Adrenal gland (tissue), 19 donors: Measurements from ENCODE around the gene MRGPRG. TPM values are rescaled to one million over a fixed set of nuclear protein-coding genes. Genes with fewer than 3 reads are reported as not detected.
A peak's percentile ranks its signal among the peaks of the same experiment; 100 is the strongest.
"Not testable (repeated sequence)": the region's sequence is repeated elsewhere in the genome, so short reads cannot be mapped to it uniquely, and the experiment has no call there.

Source experiments
- DNase-seq, 7 donors: peaks; one replicate each; pipeline ENCODE4 v3.0.0-alpha.2; 2019 to 2020
- H3K27ac ChIP-seq, 5 donors: fragments of 200-600 bp; sonication (generic) in 4 of 5; 1 replicate in 3 of 5; 2 replicates in 2 of 5; pipeline versions ENCODE4 v1.5.1 to v1.8.0; 2016 to 2020; ENCODE audit warnings: mild to moderate bottlenecking in 1 of 5
- H3K27me3 ChIP-seq: fragments of 200-600 bp; 2 replicates; pipeline ENCODE4 v1.8.0; 2021
- H3K36me3 ChIP-seq, 2 donors: fragments of 200-600 bp; replicated peaks in 1 of 2; 1 replicate in 1 of 2; 2 replicates in 1 of 2; pipeline versions ENCODE4 v1.5.1 to v1.8.0; 2018 to 2022
- H3K4me1 ChIP-seq, 2 donors: fragments of 200-600 bp; replicated peaks in 1 of 2; 1 replicate in 1 of 2; 2 replicates in 1 of 2; pipeline versions ENCODE4 v1.5.1 to v1.8.0; 2018 to 2021
- H3K4me3 ChIP-seq, 4 donors: fragments of 200-600 bp; sonication (generic) in 3 of 4; one replicate each; pipeline ENCODE4 v1.5.1; 2016 to 2018
- H3K9me3 ChIP-seq, 3 donors: fragments of 200-600 bp; sonication (generic) in 1 of 3; replicated peaks in 1 of 3; 1 replicate in 2 of 3; 2 replicates in 1 of 3; pipeline versions ENCODE4 v1.5.1 to v1.8.0; 2016 to 2021
- CTCF ChIP-seq, 6 experiments: fragments of 450-650 bp in 4 of 6; fragments of 200-600 bp in 2 of 6; sonication (generic) in 1 of 6; IDR thresholded peaks; 1 replicate in 5 of 6; 2 replicates in 1 of 6; pipeline versions ENCODE4 v1.5.1 to v1.8.0; 2016 to 2021; ENCODE audit warnings: antibody characterized with exemption in 6 of 6, mild to moderate bottlenecking in 2 of 6, moderate library complexity in 1 of 6
- POLR2A ChIP-seq, 2 donors: fragments of 450-650 bp; IDR thresholded peaks; one replicate each; pipeline ENCODE4 v1.6.1; 2017; ENCODE audit warnings: antibody characterized with exemption in 2 of 2, mild to moderate bottlenecking in 2 of 2, moderate library complexity in 1 of 2
- WGBS, 4 donors: extraction: QIAGEN DNeasy Blood & Tissue Kit in 2 of 4; methylation state at CpG; one replicate each; pipeline versions ENCODE4 v1.1.5 to v1.1.7; 2013 to 2017; 5-methylcytosine and 5-hydroxymethylcytosine counted together
- intact Hi-C, 2 donors: fragments of 100-400 bp; cut with DNase I; formaldehyde crosslinking; loops; one replicate each; pipeline versions ENCODE4 v1.14.1 to v1.15.0; 2022 to 2023
- long read RNA-seq, 10 donors: library from polyadenylated mRNA in 3 of 10; unstranded in 2 of 10; stranded (forward) in 1 of 10; transcript quantifications; one replicate each; pipeline ENCODE4 v2.0.0 and lab custom pipeline, GENCODE V29; 2021 to 2026
- polyA plus RNA-seq, 3 donors: library from polyadenylated mRNA; stranded (reverse); fragments of 200-250 nt in 2 of 3; fragments of 350-450 nt in 1 of 3; fragmentation: Illumina TruSeq in 1 of 3; extraction: RNeasy Lipid Tissue Mini Kit (QIAGEN cat#74804) in 1 of 3; gene quantifications; one replicate each; pipeline ENCODE4 v1.2.3, GENCODE V29; 2013 to 2014
- total RNA-seq, 9 donors: library from RNA; depleted of rRNA in 4 of 9; stranded (reverse); fragments of >200 nt in 4 of 9; fragments of 120-200 nt in 1 of 9; fragmentation: NEBNext Ultra II Directional in 1 of 9; extraction: Animal tissue kit (Norgen Biotek cat#: 25700) in 1 of 9; gene quantifications; one replicate each; pipeline versions ENCODE4 v1.1.0 to v1.2.4, GENCODE V29; 2013 to 2023
- donor health status: healthy with polysubstance abuse.
- donor health status: Bipolar disorder and iron deficiency.
- donor health status: DM: yes; HTN: yes; CAD: no.
- donor health status: DM: no; HTN: no; CAD: no.
- donor health status: DM: no; HTN: no; CAD: no.
- donor health status: DM: yes; HTN: yes; CAD: no.

Gene MRGPRG
- not detected for total RNA-seq
- polyA plus RNA-seq: not detected
- long read RNA-seq, donor 1: 0 reads
- long read RNA-seq, donor 2: 0 reads
- long read RNA-seq, donor 3: 0 reads
- long read RNA-seq, donor 4: 0 reads
- long read RNA-seq, donor 5: 0 reads
- long read RNA-seq, donor 6: 0 reads
- long read RNA-seq, donor 7: 0 reads
- long read RNA-seq, donor 8: 0 reads
- long read RNA-seq, donor 9: 0 reads
- long read RNA-seq, donor 10: 0 reads

GRCh38 chr11:3218483-3219280 is at the start of gene MRGPRG:
MRGPRG (minus strand) TSS chr11:3218813; CDS start chr11:3218813, 0 bp downstream.
- DNase-seq: peak in 5 of 7 donors; percentile 5 to 31 (median 6)
- no peak for TF ChIP-seq CTCF (IDR thresholded peaks at IDR 0.05)
- TF ChIP-seq POLR2A (IDR thresholded peaks at IDR 0.05): no peak
- Histone ChIP-seq H3K36me3 (no peaks in the 10 kb centered on the region), H3K9me3 (no peaks in the 10 kb centered on the region), H3K4me3 (no peak within 1 kb of the TSS), H3K4me1 (no peaks in the 10 kb centered on the region), H3K27me3 (peaks cover 15% of the 10 kb centered on the region), H3K27ac (no peak within 1 kb of the TSS)
- intact Hi-C loops: loop anchor here (5.0 to 10.0 kb wide), 3 partner anchors 94 to 181 kb away; no protein-coding TSS in a partner anchor
- WGBS, 4 donors: 79 to 84% (median 80%) methylated on average over 22 to 35 of the region's 35 CpGs

- DNase-seq, intact Hi-C loops, H3K4me1 ChIP-seq, H3K9me3 ChIP-seq, H3K36me3 ChIP-seq, H3K27ac ChIP-seq, H3K27me3 ChIP-seq, H3K4me3 ChIP-seq: not testable (repeated sequence)
- WGBS, 4 donors: 33 to 44% (median 36%) methylated on average over 3 to 7 of the region's 7 CpGs
These were observed 43.9 kb upstream of the MRGPRG start for GRCh38 chr11:3262548-3262947.

GRCh38 chr11:3261831-3262230 is 43.2 kb upstream of the MRGPRG start:
- H3K36me3 ChIP-seq, H3K27ac ChIP-seq, H3K4me3 ChIP-seq, H3K4me1 ChIP-seq, H3K27me3 ChIP-seq, intact Hi-C loops, H3K9me3 ChIP-seq, DNase-seq: not testable (repeated sequence)
- 53 to 69% (median 64%) methylated on average over 4 to 7 of the region's 8 CpGs for WGBS, 4 donors

GRCh38 chr11:3257509-3257908 is 38.9 kb upstream of the MRGPRG start:
- H3K27me3 ChIP-seq, H3K4me1 ChIP-seq, H3K27ac ChIP-seq, H3K9me3 ChIP-seq, H3K36me3 ChIP-seq, DNase-seq, H3K4me3 ChIP-seq, intact Hi-C loops: not testable (repeated sequence)
- 75 to 94% (median 91%) methylated on average over 1 of the region's 1 CpG; no CpG with 5 or more reads in 1 of the 4 donors for WGBS, 4 donors

GRCh38 chr11:3255241-3255640 is 36.6 kb upstream of the MRGPRG start:
- H3K9me3 ChIP-seq, DNase-seq, intact Hi-C loops, H3K4me3 ChIP-seq, H3K27ac ChIP-seq, H3K36me3 ChIP-seq, H3K4me1 ChIP-seq, H3K27me3 ChIP-seq: not testable (repeated sequence)
- 96 to 98% methylated on average over 4 to 5 of the region's 12 CpGs; no CpG with 5 or more reads in 2 of the 4 donors for WGBS, 4 donors

GRCh38 chr11:3254773-3255172 is 36.2 kb upstream of the MRGPRG start:
- H3K9me3 ChIP-seq, H3K27ac ChIP-seq, H3K4me1 ChIP-seq, H3K4me3 ChIP-seq, H3K36me3 ChIP-seq, H3K27me3 ChIP-seq, DNase-seq, intact Hi-C loops: not testable (repeated sequence)
- WGBS, 4 donors: no CpG with 5 or more reads among the region's 14 CpGs
